ENCODE results near the gene NUDT12.

Gene NUDT12

GRCh38 chr5:103572454-103572853 is 9.9 kb upstream of the NUDT12 start:
- no peak for DNase-seq (ENCODE audit: low read depth in 1 of 2, low spot score in 1 of 2)
- no peak for TF ChIP-seq JUND (IDR thresholded peaks at IDR 0.05; ENCODE audit: low read depth)
- in situ Hi-C loops (cut with HindIII; ENCODE audit: low pct_unique_long_range_greater_than_20kb, low sequenced_read_pairs): no loop called here

GRCh38 chr5:103571730-103572129 is 9.1 kb upstream of the NUDT12 start:
- no peak for TF ChIP-seq JUND (IDR thresholded peaks at IDR 0.05; ENCODE audit: low read depth)

GRCh38 chr5:103569313-103570060 is 6.9 kb upstream of the NUDT12 start:
- in situ Hi-C loops (cut with HindIII; ENCODE audit: low pct_unique_long_range_greater_than_20kb, low sequenced_read_pairs): no loop called here
- TF ChIP-seq JUND (IDR thresholded peaks at IDR 0.05; ENCODE audit: low read depth): no peak
- no peak for DNase-seq (ENCODE audit: low read depth in 1 of 2, low spot score in 1 of 2)

More at GRCh38 chr5:103571730-103572129, 9.1 kb upstream of the NUDT12 start:
- in situ Hi-C loops (cut with HindIII; ENCODE audit: low pct_unique_long_range_greater_than_20kb, low sequenced_read_pairs): no loop called here
- DNase-seq (ENCODE audit: low read depth in 1 of 2, low spot score in 1 of 2): no peak

GRCh38 chr5:103565719-103566118 is 3.1 kb upstream of the NUDT12 start:
- in situ Hi-C loops (cut with HindIII; ENCODE audit: low pct_unique_long_range_greater_than_20kb, low sequenced_read_pairs): no loop called here
- no peak for TF ChIP-seq JUND (IDR thresholded peaks at IDR 0.05; ENCODE audit: low read depth)
- no peak for DNase-seq (ENCODE audit: low read depth in 1 of 2, low spot score in 1 of 2)

- peak; percentile 4 to 39 for DNase-seq (ENCODE audit: low read depth in 1 of 2, low spot score in 1 of 2)
- in situ Hi-C loops (cut with HindIII; ENCODE audit: low pct_unique_long_range_greater_than_20kb, low sequenced_read_pairs): no loop called here
- TF ChIP-seq JUND (IDR thresholded peaks at IDR 0.05; ENCODE audit: low read depth): no peak
These were observed 720 bp downstream of the NUDT12 start for GRCh38 chr5:103561685-103562452.

- DNase-seq (ENCODE audit: low read depth in 1 of 2, low spot score in 1 of 2): no peak
- no peak for TF ChIP-seq JUND (IDR thresholded peaks at IDR 0.05; ENCODE audit: low read depth)
- in situ Hi-C loops (cut with HindIII; ENCODE audit: low pct_unique_long_range_greater_than_20kb, low sequenced_read_pairs): no loop called here
These were observed 1.8 kb downstream of the NUDT12 start for GRCh38 chr5:103560826-103561225.

- in situ Hi-C loops (cut with HindIII; ENCODE audit: low pct_unique_long_range_greater_than_20kb, low sequenced_read_pairs): no loop called here
- no peak for TF ChIP-seq JUND (IDR thresholded peaks at IDR 0.05; ENCODE audit: low read depth)
- DNase-seq (ENCODE audit: low read depth in 1 of 2, low spot score in 1 of 2): no peak
These were observed 15.7 kb downstream of the NUDT12 start for GRCh38 chr5:103546858-103547257.

GRCh38 chr5:103542441-103542840 is 20.1 kb downstream of the NUDT12 start:
- in situ Hi-C loops (cut with HindIII; ENCODE audit: low pct_unique_long_range_greater_than_20kb, low sequenced_read_pairs): no loop called here
- TF ChIP-seq JUND (IDR thresholded peaks at IDR 0.05; ENCODE audit: low read depth): no peak

GRCh38 chr5:103541569-103541968 is 21.0 kb downstream of the NUDT12 start:
- TF ChIP-seq JUND (IDR thresholded peaks at IDR 0.05; ENCODE audit: low read depth): no peak
- in situ Hi-C loops (cut with HindIII; ENCODE audit: low pct_unique_long_range_greater_than_20kb, low sequenced_read_pairs): no loop called here
- DNase-seq (ENCODE audit: low read depth in 1 of 2, low spot score in 1 of 2): no peak

More at GRCh38 chr5:103542441-103542840, 20.1 kb downstream of the NUDT12 start:
- no peak for DNase-seq (ENCODE audit: low read depth in 1 of 2, low spot score in 1 of 2)

GRCh38 chr5:103541114-103541513 is 21.5 kb downstream of the NUDT12 start:
- in situ Hi-C loops (cut with HindIII; ENCODE audit: low pct_unique_long_range_greater_than_20kb, low sequenced_read_pairs): no loop called here
- DNase-seq (ENCODE audit: low read depth in 1 of 2, low spot score in 1 of 2): no peak
- TF ChIP-seq JUND (IDR thresholded peaks at IDR 0.05; ENCODE audit: low read depth): no peak

- in situ Hi-C loops (cut with HindIII; ENCODE audit: low pct_unique_long_range_greater_than_20kb, low sequenced_read_pairs): no loop called here
These were observed 22.9 kb downstream of the NUDT12 start for GRCh38 chr5:103539376-103540330.

GRCh38 chr5:103532086-103532734 is 30.4 kb downstream of the NUDT12 start:
- no peak for DNase-seq (ENCODE audit: low read depth in 1 of 2, low spot score in 1 of 2)
- TF ChIP-seq JUND (IDR thresholded peaks at IDR 0.05; ENCODE audit: low read depth): no peak
- in situ Hi-C loops (cut with HindIII; ENCODE audit: low pct_unique_long_range_greater_than_20kb, low sequenced_read_pairs): no loop called here

More at GRCh38 chr5:103539376-103540330, 22.9 kb downstream of the NUDT12 start:
- TF ChIP-seq JUND (IDR thresholded peaks at IDR 0.05; ENCODE audit: low read depth): no peak
- no peak for DNase-seq (ENCODE audit: low read depth in 1 of 2, low spot score in 1 of 2)
